ENCODE data around the gene PRKCA.

PRKCA gene

GRCh38 chr17:66645259-66645658 lies 342.8 kb downstream of the PRKCA start:
- no peak overlapping the region for H3K4me3 ChIP-seq
- no peak overlapping the region for H3K27ac ChIP-seq

GRCh38 chr17:66647391-66647983 lies 345.1 kb downstream of the PRKCA start:
- Histone ChIP-seq H3K4me3 (no peak overlapping the region), H3K27ac (no peak overlapping the region)

- Histone ChIP-seq H3K27ac (no peak overlapping the region), H3K4me3 (no peak overlapping the region)
These were observed 347.6 kb downstream of the PRKCA start for GRCh38 chr17:66649818-66650543.

GRCh38 chr17:66650544-66650877 lies 348.1 kb downstream of the PRKCA start:
- Histone ChIP-seq H3K27ac (no peak overlapping the region), H3K4me3 (no peak overlapping the region)

- H3K4me3 ChIP-seq = no peak overlapping the region
- H3K27ac ChIP-seq = peak overlapping the region in 3 of 21 experiments; percentile 9 to 51 (median 45)
These were observed 350.6 kb downstream of the PRKCA start for GRCh38 chr17:66652840-66653507.

- H3K4me3 ChIP-seq = no peak overlapping the region
- peak overlapping the region in 6 of 21 experiments; percentile 7 to 51 (median 24) for H3K27ac ChIP-seq
These were observed 351.8 kb downstream of the PRKCA start for GRCh38 chr17:66654106-66654740.

- no peak overlapping the region for H3K4me3 ChIP-seq
- peak overlapping the region in 6 of 21 experiments; percentile 7 to 51 (median 24) for H3K27ac ChIP-seq
These were observed 352.4 kb downstream of the PRKCA start for GRCh38 chr17:66654764-66655163.

- Histone ChIP-seq H3K27ac (peak overlapping the region in 3 of 21 experiments; percentile 7 to 48 (median 42)), H3K4me3 (no peak overlapping the region)
These were observed 353.0 kb downstream of the PRKCA start for GRCh38 chr17:66655461-66655860.

GRCh38 chr17:66655861-66656260 lies 353.4 kb downstream of the PRKCA start:
- peak overlapping the region in 1 of 21 experiments; percentile 42 for H3K27ac ChIP-seq
- H3K4me3 ChIP-seq = no peak overlapping the region

GRCh38 chr17:66661411-66662256 lies 359.2 kb downstream of the PRKCA start:
- Histone ChIP-seq H3K27ac (no peak overlapping the region), H3K4me3 (no peak overlapping the region)

GRCh38 chr17:66662496-66662895 lies 360.1 kb downstream of the PRKCA start:
- no peak overlapping the region for H3K27ac ChIP-seq
- no peak overlapping the region for H3K4me3 ChIP-seq

- Histone ChIP-seq H3K27ac (no peak overlapping the region), H3K4me3 (no peak overlapping the region)
These were observed 360.7 kb downstream of the PRKCA start for GRCh38 chr17:66663041-66663606.

GRCh38 chr17:66664336-66664735 lies 361.9 kb downstream of the PRKCA start:
- no peak overlapping the region for H3K4me3 ChIP-seq
- H3K27ac ChIP-seq = no peak overlapping the region

GRCh38 chr17:66665194-66665593 lies 362.8 kb downstream of the PRKCA start:
- H3K27ac ChIP-seq = no peak overlapping the region
- H3K4me3 ChIP-seq = no peak overlapping the region

- Histone ChIP-seq H3K27ac (no peak overlapping the region), H3K4me3 (no peak overlapping the region)
These were observed 364.7 kb downstream of the PRKCA start for GRCh38 chr17:66667090-66667489.

- no peak overlapping the region for H3K27ac ChIP-seq
- H3K4me3 ChIP-seq = no peak overlapping the region
These were observed 365.1 kb downstream of the PRKCA start for GRCh38 chr17:66667491-66668030.

GRCh38 chr17:66670206-66670605 lies 367.8 kb downstream of the PRKCA start:
- Histone ChIP-seq H3K27ac (no peak overlapping the region), H3K4me3 (no peak overlapping the region)

GRCh38 chr17:66671156-66671555 lies 368.7 kb downstream of the PRKCA start:
- Histone ChIP-seq H3K4me3 (no peak overlapping the region), H3K27ac (no peak overlapping the region)

- Histone ChIP-seq H3K4me3 (no peak overlapping the region), H3K27ac (peak overlapping the region in 13 of 21 experiments; percentile 10 to 84 (median 64))
These were observed 371.4 kb downstream of the PRKCA start for GRCh38 chr17:66673668-66674276.

All from skin epidermis (tissue), 12 donors.